NCI-H526 (cell line): ENCODE measurements around the gene FAM227A.
A peak's percentile ranks its signal among the peaks of the same experiment; 100 is the strongest.

ENCODE experiments used
- DNase-seq, 2 experiments: peaks; one replicate each; lab custom pipeline; 2025; lab: John Stamatoyannopoulos, UW

The FAM227A gene

GRCh38 chr22:38656256-38657044 is at the start of gene FAM227A, which contains the start of gene CBY1:
TSS of gene FAM227A (minus strand) at chr22:38656392. CDS start at chr22:38650168, 6,224 bp downstream.
TSS of gene CBY1 (plus strand) at chr22:38656638. CDS start at chr22:38668055, 11,417 bp downstream.
- peak; percentile 68 to 88 for DNase-seq

- DNase-seq = peak; percentile 98 to 99
Measured at GRCh38 chr22:38705235-38706100, 49.3 kb upstream of the FAM227A start, which contains the start of gene GTPBP1. TSS of gene GTPBP1 (plus strand) at chr22:38705944. CDS start at chr22:38705956, 12 bp downstream.

DNA sequence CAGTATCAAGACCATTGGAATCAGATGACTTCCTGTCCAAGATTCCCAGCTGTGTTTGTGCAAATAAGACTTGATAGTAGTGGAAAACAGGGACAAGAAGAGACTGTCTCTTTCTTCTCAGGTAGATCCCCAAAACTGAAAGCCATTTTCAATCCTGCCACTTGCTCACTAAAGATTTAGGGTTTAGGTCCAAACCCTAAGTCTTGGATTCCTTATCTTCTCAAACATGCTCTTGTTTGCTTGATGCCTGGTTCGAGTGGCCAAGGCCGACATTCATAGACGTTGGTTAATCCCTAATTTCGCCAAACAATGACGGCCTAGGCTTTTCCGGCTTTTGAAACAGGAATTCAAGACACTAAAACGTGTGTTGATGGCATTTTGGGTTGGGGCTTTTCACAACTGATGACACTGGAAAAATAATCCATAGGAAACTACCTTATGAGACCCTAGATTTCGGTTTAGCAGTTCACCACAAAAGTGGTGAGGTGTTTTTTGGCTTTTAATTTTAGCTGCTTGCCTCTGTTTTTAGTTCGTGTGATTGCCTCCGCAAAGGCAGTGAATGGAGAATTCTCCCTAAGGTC is 48.6 kb upstream of the FAM227A start:
- no peak for DNase-seq

- DNase-seq = peak; percentile 76 to 91
Measured at GRCh38 chr22:38700789-38701628, 44.8 kb upstream of the FAM227A start, which contains the start of gene JOSD1. TSS of gene JOSD1 (minus strand) at chr22:38700943. CDS start at chr22:38699987, 956 bp downstream.

DNA sequence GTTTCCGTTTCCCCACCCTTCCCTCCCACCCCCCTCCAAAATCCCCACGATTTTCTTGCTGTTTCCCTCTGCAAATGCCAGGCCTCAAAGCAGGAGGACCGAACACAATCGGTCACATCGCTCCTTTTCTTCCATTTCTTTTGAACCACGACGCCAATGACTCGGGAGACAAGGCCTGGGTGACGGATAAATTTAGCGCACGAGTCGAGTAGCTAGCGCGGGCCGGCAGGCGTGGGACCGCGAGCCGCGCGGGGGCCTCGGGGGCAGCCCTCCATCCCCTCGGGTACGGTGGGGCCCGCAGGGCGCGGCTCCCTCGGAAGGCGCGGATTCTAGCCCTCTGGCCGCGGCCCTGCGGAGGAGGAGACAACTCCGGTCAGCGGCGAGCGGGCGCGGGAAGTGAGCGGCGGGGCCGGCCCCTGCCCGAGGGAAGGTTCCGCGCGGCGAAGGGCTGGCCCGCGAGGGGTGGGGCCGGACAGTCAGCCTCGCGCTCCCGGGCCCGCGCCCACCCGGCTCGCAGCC is 44.1 kb upstream of the FAM227A start:
- DNase-seq = no peak

- no peak for DNase-seq
Measured at GRCh38 chr22:38699784-38700183, 43.6 kb upstream of the FAM227A start.

- DNase-seq = no peak
Measured at GRCh38 chr22:38699143-38699542, 43.0 kb upstream of the FAM227A start.

- DNase-seq = no peak
Measured at GRCh38 chr22:38698407-38699094, 42.4 kb upstream of the FAM227A start.

DNA sequence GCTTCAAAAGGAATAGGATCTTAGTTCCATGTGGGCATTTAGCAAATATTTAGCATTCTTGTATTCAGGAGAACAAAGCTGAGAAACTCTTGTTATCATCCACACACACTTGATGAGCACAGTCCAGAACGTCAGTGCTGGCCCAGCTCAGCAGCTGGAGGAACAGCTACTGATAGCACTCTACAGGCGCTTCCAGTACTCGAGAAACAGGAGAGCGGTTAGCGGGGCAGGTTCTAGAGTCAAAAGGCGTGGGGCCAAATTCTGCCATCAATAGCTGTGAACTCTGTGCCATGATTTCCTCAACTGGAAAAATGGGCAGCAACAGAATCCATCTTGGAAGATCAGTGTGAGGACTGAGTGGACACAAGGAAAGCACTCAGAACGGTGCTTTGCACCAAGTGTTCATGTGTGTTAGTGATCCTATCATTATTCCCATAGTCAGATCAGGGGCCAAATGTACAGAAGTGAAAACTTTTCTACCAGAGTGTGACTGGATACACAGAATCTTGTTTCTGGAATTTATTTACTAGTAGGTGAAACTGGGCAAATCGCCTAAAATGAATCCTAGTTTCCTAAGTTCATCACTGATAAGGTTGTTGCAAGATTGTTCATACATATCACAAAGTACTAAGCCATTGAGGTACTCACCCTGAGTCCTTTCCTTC is 41.4 kb upstream of the FAM227A start:
- no peak for DNase-seq

DNA sequence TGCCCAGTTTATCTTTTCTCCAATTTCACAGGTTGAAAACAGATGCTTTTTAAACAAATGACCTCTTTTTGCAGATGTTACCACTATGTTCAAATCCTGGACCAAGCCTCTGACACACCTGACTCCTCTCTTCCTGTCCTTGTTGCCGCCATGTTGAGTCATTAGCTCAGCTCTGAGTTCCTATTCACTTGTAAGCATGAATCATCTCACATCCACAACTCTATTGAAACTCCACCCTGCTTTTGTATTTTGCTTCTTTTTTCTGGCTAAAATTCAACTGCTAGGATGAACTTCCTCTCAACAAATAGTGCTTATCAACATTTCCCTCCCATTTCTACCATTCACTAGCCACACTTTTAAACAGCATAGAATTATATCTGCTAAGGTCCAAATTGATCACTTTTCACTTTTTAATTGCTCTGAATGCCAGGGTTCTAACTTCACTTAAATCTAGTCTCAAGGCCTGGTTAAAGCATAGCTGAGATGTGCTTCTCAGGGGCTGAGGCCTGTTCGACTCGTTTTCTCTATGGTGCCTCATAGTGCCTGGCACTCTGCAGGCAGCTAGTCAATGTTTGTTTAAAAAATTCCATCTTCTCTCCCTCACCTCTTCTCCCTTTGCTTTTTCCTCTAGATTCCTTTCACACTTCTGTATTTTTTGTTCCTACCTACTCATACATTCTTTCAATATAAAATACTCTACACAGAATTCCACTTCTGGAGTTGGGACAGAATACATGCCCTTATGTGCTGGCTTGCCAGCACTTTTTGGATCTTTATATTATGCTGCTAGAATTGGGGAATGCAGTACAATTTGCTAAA is 40.6 kb upstream of the FAM227A start:
- DNase-seq = no peak

- no peak for DNase-seq
Measured at GRCh38 chr22:38694940-38695339, 38.7 kb upstream of the FAM227A start.

DNA sequence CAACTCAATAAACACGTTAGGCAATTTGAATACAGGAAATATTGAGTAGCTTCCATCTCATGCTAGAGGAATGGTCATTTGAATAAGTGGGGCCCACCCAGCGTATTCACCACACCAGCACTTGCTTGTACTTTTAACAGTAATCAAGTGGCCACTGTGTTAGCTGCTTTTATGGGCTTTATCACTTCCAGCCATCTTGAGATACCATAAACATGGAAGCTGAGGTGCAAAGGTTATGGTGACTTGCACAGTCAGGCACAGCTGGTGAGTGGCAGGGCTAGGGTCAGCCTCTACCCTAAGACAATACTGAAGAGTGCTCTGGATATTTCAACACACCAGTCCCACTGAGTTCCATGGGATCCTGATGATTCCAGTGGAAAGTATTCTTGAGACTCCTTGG is 37.9 kb upstream of the FAM227A start:
- DNase-seq = peak; percentile 66 to 76

GRCh38 chr22:38689651-38690050 is 33.5 kb upstream of the FAM227A start:
- no peak for DNase-seq

DNA sequence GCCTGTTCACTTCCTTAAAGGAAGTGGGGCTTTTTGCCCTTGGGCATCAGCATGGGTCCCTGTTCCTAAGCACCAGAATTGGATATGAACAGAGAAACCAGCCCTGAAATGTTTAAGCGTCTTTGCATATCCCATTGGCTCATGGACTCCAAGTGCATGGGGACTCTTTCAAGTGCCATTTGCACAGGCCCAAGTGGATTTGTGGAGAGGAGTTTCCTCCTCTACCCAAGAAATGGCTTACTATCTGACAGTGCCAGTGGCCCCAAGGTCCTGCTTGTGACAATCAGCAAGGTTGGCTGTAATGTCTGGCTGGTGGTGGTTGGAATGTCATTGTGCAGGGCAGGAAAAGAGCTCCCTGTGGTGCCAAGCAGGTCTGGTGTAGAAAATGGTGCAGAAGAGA is 29.6 kb upstream of the FAM227A start:
- no peak for DNase-seq

DNA sequence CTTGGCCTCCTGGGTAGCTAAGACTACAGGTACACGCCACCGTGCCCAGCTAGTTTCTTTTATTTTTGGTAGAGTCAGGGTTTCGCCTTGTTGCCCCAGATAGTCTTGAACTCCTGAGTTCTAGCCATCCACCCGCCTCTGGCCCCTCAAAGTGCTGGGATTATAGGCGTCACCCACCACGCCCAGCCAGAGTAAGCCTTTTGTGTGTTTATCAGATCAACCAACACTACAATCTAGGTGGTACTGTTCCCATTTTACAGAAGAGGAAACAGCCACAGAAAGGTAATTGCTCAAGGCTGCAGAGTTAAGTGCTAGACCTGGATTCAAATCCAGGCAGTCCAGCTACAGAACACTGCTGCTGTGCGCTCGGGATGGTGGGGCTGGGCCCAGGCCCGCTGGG is 28.7 kb upstream of the FAM227A start:
- no peak for DNase-seq

- DNase-seq = peak; percentile 40 to 91
Measured at GRCh38 chr22:38681582-38682335, 25.6 kb upstream of the FAM227A start, which contains the start of gene TOMM22. TSS of gene TOMM22 (plus strand) at chr22:38681957. CDS start at chr22:38681979, 22 bp downstream.

DNA sequence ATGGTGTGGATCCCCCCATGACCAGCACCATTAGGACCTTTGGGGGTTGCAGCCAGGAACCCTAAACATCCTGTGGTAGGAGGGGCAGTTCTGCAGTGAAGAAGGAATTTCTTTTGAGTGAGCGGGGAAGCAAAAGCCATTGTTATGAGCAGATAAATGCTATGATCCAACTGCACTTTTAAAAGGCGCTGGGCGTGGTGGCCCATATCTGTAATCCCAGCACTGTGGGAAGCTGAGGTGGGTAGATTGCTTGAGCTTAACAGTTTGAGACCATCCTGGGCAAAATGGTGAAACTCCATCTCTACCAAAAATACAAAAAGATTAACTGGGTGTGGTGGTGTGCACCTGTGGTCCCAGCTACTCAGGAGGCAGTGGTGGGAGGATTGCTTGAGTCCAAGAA is 19.6 kb upstream of the FAM227A start:
- DNase-seq = no peak

- DNase-seq = no peak
Measured at GRCh38 chr22:38674888-38675287, 18.7 kb upstream of the FAM227A start.
